ENCODE data around the gene POLR1E.

POLR1E gene

GRCh38 chr9:37486616-37487548 is 1.1 kb downstream of the POLR1E start:
- Histone ChIP-seq H3K36me3 (ENCODE audit: insufficient read depth, low read depth, low read length) (peaks cover 46% of the 10 kb centered on the region), H3K4me1 (ENCODE audit: insufficient read depth, low read length) (peaks cover 6% of the 10 kb centered on the region; the same call in 1 of the 2 replicates), H3K27me3 (ENCODE audit: insufficient read depth, low read length) (no peaks in the 10 kb centered on the region), H3K9ac (ENCODE audit: low read depth, low read length) (peak overlapping the region; percentile 81; the same call in 1 of the 2 replicates), H3K27ac (ENCODE audit: low read length) (no peak overlapping the region), H3K9me3 (ENCODE audit: insufficient read depth, low read depth, low read length) (no peaks in the 10 kb centered on the region), H3K4me3 (ENCODE audit: low read length) (peak overlapping the region; percentile 89)

GRCh38 chr9:37491939-37492338 is 6.2 kb downstream of the POLR1E start:
- Histone ChIP-seq H3K4me1 (ENCODE audit: insufficient read depth, low read length) (no peaks in the 10 kb centered on the region), H3K36me3 (ENCODE audit: insufficient read depth, low read depth, low read length) (peaks cover 93% of the 10 kb centered on the region), H3K4me3 (ENCODE audit: low read length) (no peak overlapping the region), H3K9me3 (ENCODE audit: insufficient read depth, low read depth, low read length) (no peaks in the 10 kb centered on the region), H3K27ac (ENCODE audit: low read length) (no peak overlapping the region), H3K27me3 (ENCODE audit: insufficient read depth, low read length) (no peaks in the 10 kb centered on the region), H3K9ac (ENCODE audit: low read depth, low read length) (no peak overlapping the region)

GRCh38 chr9:37495571-37495970 is 9.8 kb downstream of the POLR1E start:
- Histone ChIP-seq H3K9me3 (ENCODE audit: insufficient read depth, low read depth, low read length) (no peaks in the 10 kb centered on the region), H3K4me1 (ENCODE audit: insufficient read depth, low read length) (no peaks in the 10 kb centered on the region), H3K27me3 (ENCODE audit: insufficient read depth, low read length) (no peaks in the 10 kb centered on the region), H3K9ac (ENCODE audit: low read depth, low read length) (no peak overlapping the region), H3K4me3 (ENCODE audit: low read length) (no peak overlapping the region), H3K27ac (ENCODE audit: low read length) (no peak overlapping the region), H3K36me3 (ENCODE audit: insufficient read depth, low read depth, low read length) (peaks cover 91% of the 10 kb centered on the region)

GRCh38 chr9:37496020-37496419 is 10.3 kb downstream of the POLR1E start:
- H3K36me3 ChIP-seq (ENCODE audit: insufficient read depth, low read depth, low read length) = peaks cover 91% of the 10 kb centered on the region
- H3K4me3 ChIP-seq (ENCODE audit: low read length) = no peak overlapping the region
- no peaks in the 10 kb centered on the region for H3K9me3 ChIP-seq (ENCODE audit: insufficient read depth, low read depth, low read length)
- no peaks in the 10 kb centered on the region for H3K27me3 ChIP-seq (ENCODE audit: insufficient read depth, low read length)
- no peaks in the 10 kb centered on the region for H3K4me1 ChIP-seq (ENCODE audit: insufficient read depth, low read length)
- H3K27ac ChIP-seq (ENCODE audit: low read length) = no peak overlapping the region
- H3K9ac ChIP-seq (ENCODE audit: low read depth, low read length) = no peak overlapping the region

GRCh38 chr9:37497320-37497719 is 11.6 kb downstream of the POLR1E start:
- no peaks in the 10 kb centered on the region for H3K27me3 ChIP-seq (ENCODE audit: insufficient read depth, low read length)
- H3K36me3 ChIP-seq (ENCODE audit: insufficient read depth, low read depth, low read length) = peaks cover 92% of the 10 kb centered on the region
- no peak overlapping the region for H3K9ac ChIP-seq (ENCODE audit: low read depth, low read length)
- no peaks in the 10 kb centered on the region for H3K9me3 ChIP-seq (ENCODE audit: insufficient read depth, low read depth, low read length)
- H3K4me1 ChIP-seq (ENCODE audit: insufficient read depth, low read length) = no peaks in the 10 kb centered on the region
- no peak overlapping the region for H3K4me3 ChIP-seq (ENCODE audit: low read length)
- no peak overlapping the region for H3K27ac ChIP-seq (ENCODE audit: low read length)

GRCh38 chr9:37498457-37498856 is 12.7 kb downstream of the POLR1E start:
- H3K27ac ChIP-seq (ENCODE audit: low read length) = no peak overlapping the region
- H3K4me3 ChIP-seq (ENCODE audit: low read length) = no peak overlapping the region
- no peaks in the 10 kb centered on the region for H3K27me3 ChIP-seq (ENCODE audit: insufficient read depth, low read length)
- no peaks in the 10 kb centered on the region for H3K4me1 ChIP-seq (ENCODE audit: insufficient read depth, low read length)
- H3K9me3 ChIP-seq (ENCODE audit: insufficient read depth, low read depth, low read length) = no peaks in the 10 kb centered on the region
- peaks cover 92% of the 10 kb centered on the region for H3K36me3 ChIP-seq (ENCODE audit: insufficient read depth, low read depth, low read length)
- H3K9ac ChIP-seq (ENCODE audit: low read depth, low read length) = no peak overlapping the region

- no peaks in the 10 kb centered on the region for H3K4me1 ChIP-seq (ENCODE audit: insufficient read depth, low read length)
- H3K27me3 ChIP-seq (ENCODE audit: insufficient read depth, low read length) = no peaks in the 10 kb centered on the region
- H3K9me3 ChIP-seq (ENCODE audit: insufficient read depth, low read depth, low read length) = no peaks in the 10 kb centered on the region
- no peak overlapping the region for H3K9ac ChIP-seq (ENCODE audit: low read depth, low read length)
- no peak overlapping the region for H3K4me3 ChIP-seq (ENCODE audit: low read length)
- H3K36me3 ChIP-seq (ENCODE audit: insufficient read depth, low read depth, low read length) = peaks cover 92% of the 10 kb centered on the region
- no peak overlapping the region for H3K27ac ChIP-seq (ENCODE audit: low read length)
Observed at GRCh38 chr9:37499297-37499696, 13.5 kb downstream of the POLR1E start.

- no peak overlapping the region for H3K9ac ChIP-seq (ENCODE audit: low read depth, low read length)
- no peak overlapping the region for H3K27ac ChIP-seq (ENCODE audit: low read length)
- no peaks in the 10 kb centered on the region for H3K9me3 ChIP-seq (ENCODE audit: insufficient read depth, low read depth, low read length)
- peaks cover 85% of the 10 kb centered on the region for H3K36me3 ChIP-seq (ENCODE audit: insufficient read depth, low read depth, low read length)
- H3K4me1 ChIP-seq (ENCODE audit: insufficient read depth, low read length) = no peaks in the 10 kb centered on the region
- no peaks in the 10 kb centered on the region for H3K27me3 ChIP-seq (ENCODE audit: insufficient read depth, low read length)
- H3K4me3 ChIP-seq (ENCODE audit: low read length) = no peak overlapping the region
Observed at GRCh38 chr9:37501957-37502596, 16.3 kb downstream of the POLR1E start.

GRCh38 chr9:37503736-37504135 is 18.0 kb downstream of the POLR1E start:
- H3K4me1 ChIP-seq (ENCODE audit: insufficient read depth, low read length) = no peaks in the 10 kb centered on the region
- no peak overlapping the region for H3K9ac ChIP-seq (ENCODE audit: low read depth, low read length)
- no peak overlapping the region for H3K4me3 ChIP-seq (ENCODE audit: low read length)
- peaks cover 84% of the 10 kb centered on the region for H3K36me3 ChIP-seq (ENCODE audit: insufficient read depth, low read depth, low read length)
- no peak overlapping the region for H3K27ac ChIP-seq (ENCODE audit: low read length)
- H3K27me3 ChIP-seq (ENCODE audit: insufficient read depth, low read length) = no peaks in the 10 kb centered on the region
- H3K9me3 ChIP-seq (ENCODE audit: insufficient read depth, low read depth, low read length) = no peaks in the 10 kb centered on the region

GRCh38 chr9:37504605-37505004 is 18.9 kb downstream of the POLR1E start:
- Histone ChIP-seq H3K9me3 (ENCODE audit: insufficient read depth, low read depth, low read length) (no peaks in the 10 kb centered on the region), H3K27me3 (ENCODE audit: insufficient read depth, low read length) (no peaks in the 10 kb centered on the region), H3K27ac (ENCODE audit: low read length) (no peak overlapping the region), H3K36me3 (ENCODE audit: insufficient read depth, low read depth, low read length) (peaks cover 76% of the 10 kb centered on the region), H3K4me3 (ENCODE audit: low read length) (no peak overlapping the region), H3K9ac (ENCODE audit: low read depth, low read length) (no peak overlapping the region), H3K4me1 (ENCODE audit: insufficient read depth, low read length) (no peaks in the 10 kb centered on the region)

- no peaks in the 10 kb centered on the region for H3K9me3 ChIP-seq (ENCODE audit: insufficient read depth, low read depth, low read length)
- H3K36me3 ChIP-seq (ENCODE audit: insufficient read depth, low read depth, low read length) = peaks cover 54% of the 10 kb centered on the region
- H3K9ac ChIP-seq (ENCODE audit: low read depth, low read length) = no peak overlapping the region
- H3K27ac ChIP-seq (ENCODE audit: low read length) = no peak overlapping the region
- no peaks in the 10 kb centered on the region for H3K4me1 ChIP-seq (ENCODE audit: insufficient read depth, low read length)
- no peaks in the 10 kb centered on the region for H3K27me3 ChIP-seq (ENCODE audit: insufficient read depth, low read length)
- no peak overlapping the region for H3K4me3 ChIP-seq (ENCODE audit: low read length)
Observed at GRCh38 chr9:37507566-37508134, 21.9 kb downstream of the POLR1E start.
